MM.1S (cell line): ENCODE measurements around the gene RUSC2.

Experiments
- DNase-seq: peaks from one replicate; pipeline ENCODE4 v3.0.0-alpha.2; 2015
- H2AFZ ChIP-seq: fragments of 300-600 bp; sonication (generic); 2 replicates; pipeline ENCODE4 v1.6.0; 2016; ENCODE audit warnings: antibody characterized with exemption, low read length
- H3F3A ChIP-seq: fragments of 300-600 bp; sonication (generic); 2 replicates; pipeline ENCODE4 v1.6.1; 2016; ENCODE audit warnings: mild to moderate bottlenecking, antibody characterized with exemption, low read length, moderate library complexity, mixed read lengths; ENCODE audit not compliant: insufficient read depth
- H3K27ac ChIP-seq: fragments of 300-600 bp; sonication (generic); 2 replicates; pipeline ENCODE4 v1.5.1; 2016; ENCODE audit warnings: mild to moderate bottlenecking, low read length
- H3K27me3 ChIP-seq: fragments of 300-600 bp; sonication (generic); replicated peaks from 2 replicates; pipeline ENCODE4 v1.6.0; 2016; ENCODE audit warnings: low read length; ENCODE audit not compliant: insufficient read depth
- H3K36me3 ChIP-seq: fragments of 300-600 bp; sonication (generic); replicated peaks from 2 replicates; pipeline ENCODE4 v1.6.1; 2016; ENCODE audit warnings: mild to moderate bottlenecking, low read length, mixed read lengths; ENCODE audit not compliant: insufficient read depth
- H3K4me1 ChIP-seq: fragments of 300-600 bp; sonication (generic); 2 replicates; pipeline ENCODE4 v1.6.1; 2016; ENCODE audit warnings: low read length, mixed read lengths
- H3K4me2 ChIP-seq: fragments of 300-600 bp; sonication (generic); 2 replicates; pipeline ENCODE4 v1.6.0; 2016; ENCODE audit warnings: low read depth, low read length
- H3K4me3 ChIP-seq: fragments of 300-600 bp; sonication (generic); 2 replicates; pipeline ENCODE4 v1.5.1; 2016; ENCODE audit warnings: low read length, mixed read lengths
- H3K79me2 ChIP-seq: fragments of 300-600 bp; sonication (generic); 2 replicates; pipeline ENCODE4 v1.6.1; 2016; ENCODE audit warnings: mixed run types, low read length, mixed read lengths
- H3K9ac ChIP-seq: fragments of 300-600 bp; sonication (generic); 2 replicates; pipeline ENCODE4 v1.6.1; 2016; ENCODE audit warnings: low read length, mixed read lengths
- H3K9me2 ChIP-seq: fragments of 300-600 bp; sonication (generic); replicated peaks from 2 replicates; pipeline ENCODE4 v1.6.1; 2016; ENCODE audit warnings: mild to moderate bottlenecking, low read length, mixed read lengths; ENCODE audit not compliant: insufficient read depth
- H3K9me3 ChIP-seq: fragments of 300-600 bp; sonication (generic); replicated peaks from 2 replicates; pipeline ENCODE4 v1.6.1; 2016; ENCODE audit warnings: mild to moderate bottlenecking, low read length, mixed read lengths; ENCODE audit not compliant: insufficient read depth
- H4K20me1 ChIP-seq: fragments of 300-600 bp; sonication (generic); 2 replicates; pipeline ENCODE4 v1.6.1; 2016; ENCODE audit warnings: mild to moderate bottlenecking, low read length, moderate library complexity, mixed read lengths; ENCODE audit not compliant: insufficient read depth
- CTCF ChIP-seq: fragments of 300-600 bp; sonication (generic); IDR thresholded peaks from 2 replicates; pipeline ENCODE4 v1.5.1; 2016; ENCODE audit warnings: antibody characterized with exemption, low read length, mixed read lengths
- EZH2 ChIP-seq: fragments of 300-600 bp; sonication (generic); optimal IDR thresholded peaks from 2 replicates; pipeline ENCODE3; 2017; ENCODE audit warnings: low read depth, mild to moderate bottlenecking, antibody characterized with exemption, low read length, mixed read lengths
- EZH2phosphoT487 ChIP-seq: fragments of 300-600 bp; sonication (generic); IDR thresholded peaks from 2 replicates; pipeline ENCODE4 v1.6.1; 2018; ENCODE audit warnings: antibody characterized with exemption, low read length

Gene RUSC2

GRCh38 chr9:35499029-35499700 is 9.3 kb downstream of the RUSC2 start:
- H4K20me1 ChIP-seq: no peaks in the 10 kb centered on the region
- H3K27ac ChIP-seq: no peak overlapping the region
- TF ChIP-seq CTCF (no peak), EZH2phosphoT487 (no peak), EZH2 (no peak)
- no peaks in the 10 kb centered on the region for H3K79me2 ChIP-seq
- no peaks in the 10 kb centered on the region for H3K9me3 ChIP-seq
- H3K27me3 ChIP-seq: no peaks in the 10 kb centered on the region
- no peaks in the 10 kb centered on the region for H3F3A ChIP-seq
- DNase-seq: no peak
- no peak overlapping the region for H3K4me3 ChIP-seq
- H2AFZ ChIP-seq: no peak overlapping the region
- H3K9ac ChIP-seq: no peak overlapping the region
- H3K36me3 ChIP-seq: no peaks in the 10 kb centered on the region
- H3K4me2 ChIP-seq: no peak overlapping the region
- no peaks in the 10 kb centered on the region for H3K9me2 ChIP-seq
- no peaks in the 10 kb centered on the region for H3K4me1 ChIP-seq

GRCh38 chr9:35499701-35500030 is 9.8 kb downstream of the RUSC2 start:
- TF ChIP-seq CTCF (no peak), EZH2phosphoT487 (no peak), EZH2 (no peak)
- DNase-seq: no peak
- H3K9me3 ChIP-seq: no peaks in the 10 kb centered on the region
- H3K9me2 ChIP-seq: no peaks in the 10 kb centered on the region
- no peak overlapping the region for H3K27ac ChIP-seq
- H3K36me3 ChIP-seq: no peaks in the 10 kb centered on the region
- H4K20me1 ChIP-seq: no peaks in the 10 kb centered on the region
- no peaks in the 10 kb centered on the region for H3K79me2 ChIP-seq
- H3F3A ChIP-seq: no peaks in the 10 kb centered on the region
- no peak overlapping the region for H3K4me2 ChIP-seq
- H3K27me3 ChIP-seq: no peaks in the 10 kb centered on the region
- no peak overlapping the region for H3K9ac ChIP-seq
- H3K4me1 ChIP-seq: no peaks in the 10 kb centered on the region
- H3K4me3 ChIP-seq: no peak overlapping the region
- H2AFZ ChIP-seq: no peak overlapping the region

GRCh38 chr9:35500130-35500748 is 10.3 kb downstream of the RUSC2 start:
- no peak overlapping the region for H3K4me3 ChIP-seq
- no peak overlapping the region for H3K27ac ChIP-seq
- TF ChIP-seq CTCF: no peak
- TF ChIP-seq EZH2: no peak
- TF ChIP-seq EZH2phosphoT487: no peak
- H2AFZ ChIP-seq: no peak overlapping the region
- H3K36me3 ChIP-seq: no peaks in the 10 kb centered on the region
- H3K4me2 ChIP-seq: no peak overlapping the region
- DNase-seq: no peak
- H3K79me2 ChIP-seq: no peaks in the 10 kb centered on the region
- no peaks in the 10 kb centered on the region for H3K9me2 ChIP-seq
- H3K27me3 ChIP-seq: no peaks in the 10 kb centered on the region
- no peaks in the 10 kb centered on the region for H3K4me1 ChIP-seq
- no peaks in the 10 kb centered on the region for H4K20me1 ChIP-seq
- no peaks in the 10 kb centered on the region for H3F3A ChIP-seq
- H3K9me3 ChIP-seq: no peaks in the 10 kb centered on the region
- no peak overlapping the region for H3K9ac ChIP-seq
